HG02852 (cell line): ENCODE results near the gene CPS1.

Experiments used
- ATAC-seq: cut with Tn5 transposase; IDR thresholded peaks from one replicate; pipeline ENCODE4 v1.9.1; 2021; ENCODE audit warnings: mild to moderate bottlenecking, moderate library complexity; ENCODE audit not compliant: unreplicated experiment

The CPS1 gene

DNA sequence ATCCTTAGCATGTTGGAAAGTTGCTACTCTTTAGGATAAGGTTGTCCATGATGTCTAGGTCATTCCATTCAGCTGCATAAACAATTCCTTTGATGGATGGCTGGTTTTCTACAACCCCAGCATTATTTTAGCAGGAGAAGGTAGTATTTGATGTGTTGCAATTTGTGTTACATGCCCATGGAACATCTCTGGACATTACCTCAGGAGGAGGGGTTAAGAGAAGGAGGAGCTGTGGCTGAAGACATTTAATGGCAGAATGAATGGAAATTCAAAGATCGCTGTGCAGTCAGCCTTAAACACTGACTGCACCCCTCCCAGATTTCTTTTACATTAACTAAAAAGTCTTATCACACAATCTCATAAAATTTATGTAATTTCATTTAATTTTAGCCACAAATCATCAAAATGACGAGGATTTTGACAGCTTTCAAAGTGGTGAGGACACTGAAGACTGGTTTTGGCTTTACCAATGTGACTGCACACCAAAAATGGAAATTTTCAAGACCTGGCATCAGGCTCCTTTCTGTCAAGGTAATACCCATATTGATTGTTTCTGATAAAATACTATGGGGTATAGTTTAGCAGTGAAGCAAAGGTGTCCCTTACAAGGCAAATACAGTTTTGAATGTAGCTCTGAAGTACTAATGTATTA, at the start of gene CPS1:
Gene CPS1 (plus strand): TSS at position 271 of the 652 bp plus-strand sequence. CDS start 135 bp downstream, at position 406.
- no peak for ATAC-seq

DNA sequence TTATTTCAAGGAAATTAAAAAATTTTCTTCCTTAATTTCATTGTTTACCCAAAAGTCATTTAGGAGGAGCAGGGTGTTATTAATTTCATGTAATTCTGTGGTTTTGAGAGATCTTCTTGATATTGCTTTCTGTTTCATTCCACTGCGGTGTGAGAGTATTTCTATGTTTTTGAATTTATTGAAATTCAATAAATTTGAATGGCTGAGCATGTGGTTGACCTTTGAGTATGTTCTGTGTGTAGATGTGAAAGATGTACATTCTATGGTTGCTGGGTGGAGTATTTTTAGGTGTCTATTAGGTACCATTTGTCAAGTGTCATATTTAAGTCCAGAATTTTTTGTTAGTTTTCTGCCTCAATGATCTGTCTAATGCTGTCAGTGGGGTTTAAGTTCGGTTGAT, 40.5 kb upstream of the CPS1 start:
- no peak for ATAC-seq

DNA sequence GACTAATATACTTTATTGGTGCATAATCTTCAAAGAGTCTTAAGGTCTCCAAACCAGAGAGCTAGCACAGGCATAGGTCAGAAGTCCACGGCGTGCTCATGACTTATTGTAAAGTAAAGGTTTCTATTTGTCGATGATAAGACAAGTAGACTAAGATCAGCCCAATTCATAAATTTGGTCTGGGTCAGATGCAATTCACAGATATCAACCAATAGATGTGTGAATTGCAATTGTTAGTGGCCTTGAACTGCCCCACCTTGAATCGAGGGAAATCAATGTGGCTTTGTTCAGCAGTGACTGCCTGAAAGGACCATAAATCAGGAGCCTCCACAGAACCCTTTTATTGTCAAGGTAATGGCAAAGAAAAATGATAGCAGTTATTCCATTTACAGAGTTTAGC, 39.1 kb upstream of the CPS1 start:
- ATAC-seq: no peak

DNA sequence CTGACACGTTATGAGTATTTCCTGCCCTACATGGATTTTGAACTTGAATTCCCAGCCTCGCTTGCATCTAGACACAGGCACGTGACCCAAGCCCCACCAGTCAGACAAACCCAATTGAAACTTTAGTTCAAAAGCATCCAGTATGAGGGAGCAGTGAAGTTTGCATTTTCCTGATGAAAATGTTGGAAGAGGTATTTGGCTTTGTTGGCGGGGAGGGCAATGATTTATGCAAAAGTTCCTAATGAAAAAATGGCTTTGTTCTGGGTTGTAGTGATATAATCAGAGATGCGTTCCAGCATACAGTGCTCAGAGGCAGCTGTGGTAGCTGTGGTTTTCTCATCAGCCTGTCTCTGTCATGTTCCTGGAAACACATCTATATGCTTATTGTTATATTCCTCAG, 36.8 kb upstream of the CPS1 start:
- ATAC-seq: no peak

DNA sequence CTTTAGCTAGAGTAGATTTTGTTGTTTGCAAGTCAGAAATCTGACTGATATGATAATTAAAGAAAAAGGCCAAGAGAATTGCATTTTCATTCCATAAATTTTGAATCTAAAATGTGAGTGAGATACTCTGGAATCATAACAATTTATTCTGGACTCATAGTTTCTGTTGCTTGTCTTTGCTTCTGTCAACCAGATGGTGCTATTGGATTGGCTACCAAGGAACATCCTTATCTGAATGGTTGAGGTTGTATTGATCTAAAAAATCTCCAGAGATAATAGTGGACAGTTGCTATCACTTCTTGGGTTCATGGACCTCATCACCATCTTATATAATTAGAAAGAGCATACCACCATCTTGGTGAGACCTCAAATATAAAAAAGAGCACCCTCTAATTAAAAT, 34.0 kb upstream of the CPS1 start:
- ATAC-seq: no peak

DNA sequence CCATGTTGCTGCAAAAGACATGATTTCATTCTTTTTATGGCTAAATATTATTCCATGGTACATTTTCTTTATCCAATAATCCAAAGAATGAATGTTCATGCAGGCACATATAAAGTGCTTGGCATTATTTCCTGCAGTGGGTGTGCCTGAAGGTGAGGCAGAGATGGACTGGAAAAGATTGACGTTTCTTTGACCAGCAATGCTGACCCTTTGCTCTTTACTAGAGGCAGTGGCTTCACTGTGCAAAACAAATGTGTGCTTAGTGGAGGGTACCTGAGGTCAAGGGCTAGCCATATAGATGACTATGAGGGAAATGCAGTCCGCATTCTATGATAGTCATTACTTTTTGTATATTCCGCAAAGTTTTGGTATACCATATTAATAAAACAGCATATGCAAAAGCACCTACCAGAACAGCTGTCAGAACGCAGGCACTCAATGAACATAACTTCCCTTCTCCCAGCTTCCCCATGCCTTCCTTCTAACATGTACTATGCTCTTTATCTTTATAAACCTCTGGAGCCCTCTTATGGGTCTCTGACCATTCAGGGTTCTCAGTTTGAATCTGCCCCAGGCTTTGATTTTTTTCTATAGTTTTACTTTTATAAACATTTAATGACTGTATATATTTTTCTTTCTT, 32.6 kb upstream of the CPS1 start:
- no peak for ATAC-seq

DNA sequence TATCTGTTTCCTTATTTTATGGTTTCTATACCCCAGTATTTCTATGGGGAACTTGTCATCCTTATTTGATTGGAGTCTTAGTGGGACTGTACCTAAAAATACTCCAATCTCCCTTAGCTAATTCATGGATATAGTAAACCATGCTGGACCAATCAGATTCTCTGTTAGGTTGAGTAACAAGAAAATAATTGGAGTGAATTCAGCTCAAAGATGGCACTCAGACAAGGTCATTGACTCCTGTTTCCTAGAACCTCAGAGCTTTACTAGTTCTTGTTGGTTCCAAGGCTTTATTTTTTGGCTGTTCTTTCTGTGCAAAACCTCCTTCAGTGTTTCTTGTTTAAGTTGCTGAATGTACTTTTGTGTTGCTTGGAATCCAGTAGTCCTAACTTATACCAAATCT, 31.9 kb upstream of the CPS1 start:
- no peak for ATAC-seq

DNA sequence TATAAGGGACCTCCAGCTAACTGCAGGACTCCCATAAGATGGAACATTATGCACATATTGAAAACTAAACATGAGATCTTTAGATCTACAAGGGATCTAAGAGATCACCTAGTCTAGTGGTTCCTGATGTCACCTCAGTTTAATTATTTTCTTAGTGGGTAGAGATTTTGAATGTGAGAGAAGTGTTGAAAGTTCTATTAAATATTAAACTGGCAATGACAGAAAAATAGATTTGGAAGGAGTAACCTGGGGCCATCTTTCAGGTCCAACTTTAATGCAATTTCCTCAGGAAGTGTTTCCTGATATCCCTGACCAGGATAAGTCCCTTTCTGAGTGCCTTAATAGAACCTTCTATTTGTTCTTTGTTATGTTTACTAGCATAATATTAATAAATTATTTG, 29.1 kb upstream of the CPS1 start:
- no peak for ATAC-seq

DNA sequence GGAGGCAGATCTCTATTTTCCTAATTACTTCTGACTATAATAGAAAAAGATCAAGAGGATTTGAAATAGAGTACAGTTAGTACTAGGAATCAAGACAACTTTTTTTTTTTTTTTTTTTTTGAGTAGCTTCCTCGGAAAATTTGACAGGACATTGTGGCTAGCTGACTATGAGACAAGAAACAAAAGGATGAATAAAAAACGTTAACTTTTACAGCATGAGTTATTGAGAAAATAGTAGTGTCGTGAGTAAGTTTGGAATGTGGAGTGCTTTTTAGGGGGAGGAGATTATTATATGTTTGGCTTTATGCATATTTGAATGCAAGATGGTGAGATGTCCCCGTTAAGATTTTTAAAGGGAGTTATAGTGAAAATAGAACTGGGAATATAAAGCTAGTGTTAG, 27.7 kb upstream of the CPS1 start:
- ATAC-seq: no peak

DNA sequence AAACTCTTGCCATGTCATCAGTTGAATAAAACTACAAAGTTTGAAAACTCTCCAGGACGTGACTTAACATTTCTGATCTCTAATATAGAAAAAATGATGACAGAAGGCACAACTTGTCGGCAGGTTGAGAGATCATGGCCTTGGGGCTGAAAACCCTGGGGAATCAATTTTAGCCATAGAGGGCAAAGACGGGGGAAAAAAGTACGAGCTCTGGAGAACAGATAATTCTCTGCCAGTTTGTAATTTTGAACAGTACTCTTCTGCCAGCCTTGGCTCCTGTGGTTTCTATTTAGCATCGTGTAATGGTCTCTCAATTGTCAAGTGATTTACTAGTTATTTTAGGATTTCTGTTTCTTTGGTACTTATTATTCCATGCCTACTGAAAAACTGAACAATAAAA, 25.3 kb upstream of the CPS1 start:
- no peak for ATAC-seq

DNA sequence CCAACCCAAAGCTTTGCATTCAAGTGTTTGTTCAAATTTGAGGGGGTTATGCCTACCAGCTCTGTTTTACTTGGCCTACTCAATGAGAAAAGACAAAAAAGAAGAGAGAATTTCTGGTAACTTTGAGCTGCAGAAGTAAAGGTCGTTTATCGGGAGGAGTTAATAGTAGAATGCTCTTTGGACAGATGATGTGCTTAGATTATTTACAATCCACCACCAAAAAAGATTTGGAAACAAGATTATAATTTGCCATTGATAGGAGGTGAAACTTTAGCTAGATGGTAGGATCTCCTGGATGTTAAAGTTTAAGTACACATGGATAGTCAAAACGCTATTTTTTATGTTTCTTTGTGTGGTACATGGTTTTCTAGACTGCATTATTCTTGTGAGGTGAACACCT, 24.9 kb upstream of the CPS1 start:
- ATAC-seq: no peak

DNA sequence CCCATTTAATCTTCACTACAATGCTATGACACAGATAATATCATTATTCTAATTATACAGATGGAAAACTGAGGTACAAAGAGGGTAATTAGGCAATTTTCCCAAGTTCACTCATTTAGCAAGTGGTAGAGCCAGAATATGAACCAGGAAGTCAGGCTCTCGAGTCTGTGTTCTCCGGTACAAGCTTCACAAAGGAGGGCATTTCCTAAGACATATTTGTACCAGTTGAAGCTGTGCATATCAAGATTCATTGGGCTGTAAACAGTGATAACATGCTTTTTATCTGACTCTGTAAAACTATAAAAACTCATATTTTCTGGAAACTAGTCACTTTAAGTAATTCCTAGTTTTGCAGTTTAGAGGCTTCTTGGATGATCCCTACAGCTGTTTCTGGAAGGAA, 23.0 kb upstream of the CPS1 start:
- ATAC-seq: no peak

DNA sequence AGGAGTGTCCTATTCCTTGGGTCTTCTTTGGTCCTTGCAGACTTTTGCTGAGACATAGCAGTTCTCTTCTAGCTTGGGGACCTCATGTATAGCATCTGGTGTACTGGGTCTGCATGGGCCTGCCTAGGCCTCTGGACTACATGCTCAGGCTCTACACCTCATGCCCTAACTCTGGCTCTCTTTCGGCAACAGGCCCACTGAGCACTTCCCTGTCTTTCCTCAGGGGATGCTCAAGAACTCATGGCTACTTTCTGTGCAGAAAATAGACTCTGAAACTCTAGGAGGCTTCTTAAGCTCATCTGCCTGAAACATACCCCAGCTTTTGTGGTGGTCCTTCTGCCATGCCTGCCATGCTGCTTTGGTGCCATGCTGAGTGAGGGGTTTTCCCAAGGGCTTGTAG, 21.5 kb upstream of the CPS1 start:
- no peak for ATAC-seq

DNA sequence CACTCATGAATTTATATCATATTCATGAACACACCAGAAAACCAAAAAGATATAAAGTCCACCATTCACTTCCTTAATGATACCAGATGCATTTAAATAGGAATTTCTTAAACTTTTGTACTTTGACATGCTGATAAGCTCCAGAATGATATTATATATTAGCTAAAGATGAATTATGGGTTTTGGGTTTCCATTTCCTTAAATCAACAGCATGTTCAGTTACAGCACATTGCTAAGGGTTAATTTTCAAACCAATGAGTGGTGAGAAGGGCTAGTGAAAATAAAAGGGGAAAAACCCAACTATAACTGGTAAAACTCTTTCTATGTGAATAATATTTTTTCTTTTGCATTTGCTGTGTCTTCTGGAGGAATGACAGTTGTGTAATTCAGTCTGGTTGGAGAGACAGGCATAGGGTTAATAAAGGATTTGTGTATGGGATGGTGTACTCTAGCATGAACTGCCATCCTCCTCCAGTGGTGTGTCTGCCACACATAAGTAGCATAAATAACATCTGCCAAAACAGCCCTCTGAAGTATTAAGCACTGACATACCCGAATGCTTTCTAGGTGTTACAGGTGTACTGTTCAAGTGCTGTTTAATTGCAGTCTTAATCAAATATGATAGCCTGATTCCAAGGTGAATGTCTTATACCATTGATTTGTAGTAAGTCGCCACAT, 19.3 kb upstream of the CPS1 start:
- no peak for ATAC-seq

DNA sequence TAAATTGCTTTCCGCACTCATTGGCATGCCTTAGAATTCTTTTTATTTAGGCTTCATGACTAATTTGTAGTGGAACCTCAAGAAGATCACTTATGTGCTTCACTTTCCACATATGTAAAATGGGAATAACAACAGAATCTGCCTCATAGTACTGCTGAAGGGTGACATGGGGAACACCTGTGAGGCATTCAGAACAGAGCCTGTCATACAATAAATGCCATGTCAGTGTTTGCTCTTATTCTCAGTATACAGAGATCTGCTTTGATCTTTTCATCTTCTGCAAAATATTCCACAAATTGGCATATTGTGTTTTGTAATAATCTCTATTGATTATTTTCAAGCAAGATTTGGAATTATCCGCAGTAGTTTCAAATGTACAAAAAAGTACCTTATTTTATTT, 17.4 kb upstream of the CPS1 start:
- no peak for ATAC-seq

DNA sequence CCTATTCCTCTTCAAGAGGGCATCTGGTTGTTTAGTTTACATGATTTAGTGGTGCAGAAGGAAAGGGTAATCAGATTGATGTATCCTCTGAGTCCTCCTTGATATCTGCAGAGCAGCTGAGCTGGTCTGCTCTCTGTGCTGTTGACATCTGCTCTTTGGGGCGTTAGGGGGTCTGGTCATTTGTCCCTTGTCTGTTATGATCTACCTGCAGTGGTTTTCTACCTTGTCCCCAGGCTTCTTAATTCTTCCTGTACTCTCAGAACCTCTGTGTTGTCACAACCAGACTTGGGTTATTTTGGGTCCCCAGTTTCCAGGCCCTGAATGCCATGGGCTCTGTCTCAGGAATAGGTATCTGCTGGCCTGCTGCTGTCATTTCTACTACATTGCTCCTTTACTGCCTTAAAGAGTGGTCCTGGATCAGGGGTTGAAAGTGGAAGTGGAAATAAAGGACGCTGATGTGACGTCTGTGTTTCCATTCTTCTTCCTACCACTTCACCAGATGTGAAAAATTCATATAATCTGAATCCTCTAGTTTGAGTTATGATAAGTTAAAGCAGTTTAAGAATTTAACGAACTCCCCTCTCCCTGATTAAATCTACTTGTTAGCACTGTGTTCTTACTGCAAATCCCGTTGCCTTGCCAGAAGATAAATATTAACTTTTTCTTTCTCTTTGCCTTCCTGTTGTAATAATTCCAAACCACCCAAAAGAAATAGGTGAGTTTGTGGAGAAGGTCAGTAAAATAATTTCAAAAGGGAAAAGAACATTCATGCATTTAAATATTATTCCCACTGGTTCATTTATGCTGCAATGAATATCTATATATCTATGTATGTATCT, 16.6 kb upstream of the CPS1 start:
- ATAC-seq: no peak

DNA sequence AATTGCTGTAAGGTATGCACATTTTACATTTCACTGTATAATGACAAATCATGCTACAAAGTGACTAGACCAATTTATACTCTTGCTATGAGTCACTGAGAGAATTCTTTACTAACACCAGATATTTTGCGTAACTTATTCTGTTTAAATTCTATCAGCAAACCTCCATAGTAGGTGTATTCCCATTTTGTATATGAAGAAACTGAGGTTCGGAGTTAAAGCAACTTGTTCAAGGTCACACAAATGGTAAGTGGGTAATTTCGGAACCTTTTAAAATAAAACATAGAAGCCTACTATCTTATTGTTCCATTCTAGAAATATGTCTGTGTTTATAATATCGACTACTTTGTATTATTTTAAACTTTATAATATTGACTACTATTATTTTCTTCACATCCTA, 15.9 kb upstream of the CPS1 start:
- no peak for ATAC-seq

DNA sequence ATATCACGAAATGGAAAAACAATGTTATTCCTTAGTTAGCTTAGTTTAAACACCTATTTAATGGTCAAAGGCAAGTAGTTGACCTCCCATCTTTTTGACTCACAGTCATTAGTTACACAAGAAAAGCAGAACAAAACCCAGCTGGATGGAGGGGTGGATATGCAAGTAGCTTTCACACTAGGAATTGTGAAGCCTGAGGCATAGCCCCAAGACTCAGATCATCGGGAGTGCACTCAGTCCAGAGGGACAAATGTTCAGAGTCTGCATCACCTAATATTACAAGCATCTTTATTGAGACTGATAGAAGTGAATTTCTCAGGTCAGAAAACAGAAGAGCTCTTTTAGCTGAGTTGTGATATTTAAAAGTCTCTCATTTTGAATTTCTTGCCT, 15.5 kb upstream of the CPS1 start:
- ATAC-seq: no peak

DNA sequence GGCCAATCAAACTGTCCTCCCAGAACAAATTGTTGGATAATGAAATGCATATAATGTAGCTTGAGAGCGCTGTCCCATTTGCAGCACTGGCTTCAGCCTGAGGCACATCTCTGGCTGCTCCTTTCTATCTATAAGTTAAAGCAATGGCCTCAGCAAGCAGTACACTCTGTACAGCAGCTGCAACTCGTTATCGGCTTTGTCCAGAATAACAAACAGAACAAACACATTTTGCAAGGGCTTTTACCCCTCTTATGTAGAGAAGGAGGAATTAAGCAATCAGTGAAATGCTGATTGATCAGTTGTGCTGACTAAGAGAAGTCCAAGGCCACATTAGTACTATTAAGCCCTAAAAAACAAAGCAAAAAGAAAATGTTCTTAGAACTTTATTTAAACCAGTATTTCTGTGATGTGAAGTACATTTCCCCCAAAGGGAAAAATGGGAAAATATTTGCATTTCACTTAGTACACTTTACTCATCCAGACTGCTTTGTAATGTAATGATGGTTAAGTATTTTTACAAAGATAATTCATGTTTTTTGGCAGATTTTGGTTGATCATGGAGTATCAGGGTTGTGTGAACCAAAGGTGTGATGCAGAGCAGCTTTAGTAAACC, 15.0 kb upstream of the CPS1 start:
- no peak for ATAC-seq

DNA sequence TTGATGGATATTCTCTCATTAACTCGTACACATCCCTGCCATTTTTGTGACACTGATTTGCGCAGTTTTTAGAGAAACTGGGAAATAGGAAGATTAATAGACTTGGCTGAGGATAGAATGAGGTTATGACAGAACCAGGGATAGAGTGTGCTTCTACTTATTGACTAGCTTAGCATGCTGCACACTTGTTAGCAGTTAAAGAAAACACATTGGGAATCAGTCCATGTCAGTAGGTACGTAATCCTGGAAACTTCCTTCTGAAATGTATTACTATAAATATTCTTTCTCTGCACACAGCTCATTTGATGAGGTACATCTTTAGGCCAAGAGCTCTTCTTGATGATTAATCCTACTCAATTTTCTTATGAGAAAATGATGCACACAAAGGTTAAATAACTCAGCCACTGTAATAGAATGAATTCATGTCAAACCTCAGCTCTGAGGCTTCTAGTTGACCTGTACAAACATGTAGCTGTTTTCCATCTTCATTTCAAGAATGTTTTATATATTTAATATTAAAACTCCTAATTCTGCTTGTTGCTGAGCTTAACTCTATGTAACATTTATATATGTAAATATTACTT, 12.3 kb upstream of the CPS1 start:
- no peak for ATAC-seq

DNA sequence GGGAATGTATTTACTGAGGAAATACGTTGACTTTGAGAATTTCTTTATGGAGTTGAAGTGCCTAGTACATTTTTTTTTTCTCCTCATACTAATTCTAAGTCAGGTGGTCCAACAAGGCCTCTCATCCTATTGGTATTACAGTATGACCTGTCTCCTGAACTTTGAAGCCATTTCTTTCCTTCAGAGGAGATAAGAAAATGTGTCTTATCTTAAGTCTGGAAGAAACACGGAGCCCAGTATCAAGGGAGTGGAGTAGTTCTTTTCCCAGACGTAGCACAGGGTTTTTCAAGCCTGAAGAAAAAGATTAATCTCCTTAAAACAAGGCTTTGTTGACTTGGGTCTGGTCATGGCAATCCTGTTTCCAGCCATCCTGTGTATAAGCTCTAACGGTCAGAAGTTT, 11.6 kb upstream of the CPS1 start:
- ATAC-seq: no peak
